Measurements from ENCODE around the gene KCTD13. TPM values are rescaled to one million over a fixed set of nuclear protein-coding genes. Genes with fewer than 3 reads are reported as not detected.

Gene KCTD13
- total RNA-seq, 1 experiment from 2014 or later, result 14.9 TPM

GRCh38 chr16:29858974-29859373 is 67.1 kb downstream of the KCTD13 start:
- Histone ChIP-seq H3K4me3 (ENCODE audit: low read depth, low read length) (no peak overlapping the region), H3K4me1 (peaks cover 6% of the 10 kb centered on the region; the same call in 1 of the 2 replicates), H3K9me3 (no peaks in the 10 kb centered on the region), H3K36me3 (ENCODE audit: control insufficient read depth, insufficient read depth, low read length) (peaks cover 1% of the 10 kb centered on the region; the same call in 1 of the 2 replicates), H3K27me3 (replicated peaks; ENCODE audit: control insufficient read depth, insufficient read depth, low read length) (no peaks in the 10 kb centered on the region)
- no peak for TF ChIP-seq CTCF (IDR thresholded peaks at IDR 0.05; ENCODE audit: insufficient read depth in 1 of 2, low read depth in 1 of 2, low read length in 1 of 2, severe bottlenecking in 1 of 2, unreplicated experiment in 1 of 2)
- no peak overlapping the region for H3K4me3 Mint-ChIP-seq (ENCODE audit: unreplicated experiment)
- CTCF ChIA-PET, result no interaction called here
- POLR2A ChIA-PET, result no interaction called here
- BruUV-seq (replicated peaks), result no TSS peak
- DNase-seq, result no peak
- H3K27ac Mint-ChIP-seq (ENCODE audit: unreplicated experiment), result no peak overlapping the region
- H3K4me1 Mint-ChIP-seq (ENCODE audit: low read depth, unreplicated experiment), result peaks cover 6% of the 10 kb centered on the region
- H3K27me3 Mint-ChIP-seq (ENCODE audit: insufficient read depth, unreplicated experiment), result no peaks in the 10 kb centered on the region
- intact Hi-C loops (cut with micrococcal nuclease; ENCODE audit: unreplicated experiment), result no loop called here
- peaks cover 20% of the 10 kb centered on the region for H3K36me3 Mint-ChIP-seq (ENCODE audit: insufficient read depth, unreplicated experiment)
- no peaks in the 10 kb centered on the region for H3K9me3 Mint-ChIP-seq (ENCODE audit: unreplicated experiment)

GRCh38 chr16:29858149-29858849 is 67.7 kb downstream of the KCTD13 start:
- Mint-ChIP-seq H3K36me3 (ENCODE audit: insufficient read depth, unreplicated experiment) (peaks cover 16% of the 10 kb centered on the region), H3K4me3 (ENCODE audit: unreplicated experiment) (no peak overlapping the region), H3K4me1 (ENCODE audit: low read depth, unreplicated experiment) (peaks cover 6% of the 10 kb centered on the region), H3K9me3 (ENCODE audit: unreplicated experiment) (no peaks in the 10 kb centered on the region), H3K27ac (ENCODE audit: unreplicated experiment) (no peak overlapping the region), H3K27me3 (ENCODE audit: insufficient read depth, unreplicated experiment) (no peaks in the 10 kb centered on the region)
- TF ChIP-seq CTCF (IDR thresholded peaks at IDR 0.05; ENCODE audit: insufficient read depth in 1 of 2, low read depth in 1 of 2, low read length in 1 of 2, severe bottlenecking in 1 of 2, unreplicated experiment in 1 of 2), result no peak
- DNase-seq, result no peak
- peaks cover 6% of the 10 kb centered on the region; the same call in 1 of the 2 replicates for H3K4me1 ChIP-seq
- H3K27me3 ChIP-seq (replicated peaks; ENCODE audit: control insufficient read depth, insufficient read depth, low read length), result no peaks in the 10 kb centered on the region
- intact Hi-C loops (cut with micrococcal nuclease; ENCODE audit: unreplicated experiment), result no loop called here
- no TSS peak for BruUV-seq (replicated peaks)
- ChIA-PET POLR2A (no interaction called here), CTCF (no interaction called here)
- H3K4me3 ChIP-seq (ENCODE audit: low read depth, low read length), result no peak overlapping the region
- peaks cover 1% of the 10 kb centered on the region; the same call in 1 of the 2 replicates for H3K36me3 ChIP-seq (ENCODE audit: control insufficient read depth, insufficient read depth, low read length)
- H3K9me3 ChIP-seq, result no peaks in the 10 kb centered on the region

DNA sequence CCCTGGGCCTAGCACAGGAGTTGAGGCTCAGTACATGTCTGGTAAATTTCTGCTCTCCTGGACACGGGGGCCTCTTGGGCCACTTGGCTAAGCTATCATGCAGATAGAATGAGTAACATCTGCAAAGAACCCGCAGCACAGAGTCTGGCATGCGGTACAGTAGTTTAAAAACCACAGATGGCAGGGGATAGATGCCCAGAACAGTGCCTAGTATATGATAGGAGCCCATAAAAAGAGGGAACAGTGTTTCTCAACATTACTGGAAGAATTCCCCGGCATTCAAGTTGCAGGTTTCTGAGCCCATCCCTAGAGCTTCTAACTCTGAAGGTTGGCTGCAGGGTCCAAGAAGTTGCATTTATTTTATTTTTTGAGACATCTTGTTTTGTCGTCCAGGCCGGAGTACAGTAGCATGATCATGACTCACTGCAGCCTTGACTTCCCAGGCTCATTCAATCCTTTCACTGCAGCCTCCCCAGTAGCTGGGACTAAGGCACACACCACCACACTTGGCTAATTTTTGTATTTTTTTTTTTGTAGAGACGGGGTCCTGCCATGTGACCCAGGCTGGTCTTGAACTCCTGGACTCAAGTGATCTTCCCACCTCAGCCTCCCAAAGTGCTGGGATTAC is 68.8 kb downstream of the KCTD13 start:
- H3K4me1 ChIP-seq, result peaks cover 6% of the 10 kb centered on the region; the same call in 1 of the 2 replicates
- Mint-ChIP-seq H3K27ac (ENCODE audit: unreplicated experiment) (no peak overlapping the region), H3K36me3 (ENCODE audit: insufficient read depth, unreplicated experiment) (peaks cover 6% of the 10 kb centered on the region), H3K4me1 (ENCODE audit: low read depth, unreplicated experiment) (peaks cover 6% of the 10 kb centered on the region), H3K27me3 (ENCODE audit: insufficient read depth, unreplicated experiment) (no peaks in the 10 kb centered on the region), H3K9me3 (ENCODE audit: unreplicated experiment) (no peaks in the 10 kb centered on the region), H3K4me3 (ENCODE audit: unreplicated experiment) (no peak overlapping the region)
- no peak overlapping the region for H3K4me3 ChIP-seq (ENCODE audit: low read depth, low read length)
- DNase-seq, result no peak
- intact Hi-C loops (cut with micrococcal nuclease; ENCODE audit: unreplicated experiment), result no loop called here
- ChIA-PET CTCF (no interaction called here), POLR2A (no interaction called here)
- H3K27me3 ChIP-seq (replicated peaks; ENCODE audit: control insufficient read depth, insufficient read depth, low read length), result no peaks in the 10 kb centered on the region
- BruUV-seq (replicated peaks), result no TSS peak
- no peak for TF ChIP-seq CTCF (IDR thresholded peaks at IDR 0.05; ENCODE audit: insufficient read depth in 1 of 2, low read depth in 1 of 2, low read length in 1 of 2, severe bottlenecking in 1 of 2, unreplicated experiment in 1 of 2)
- H3K9me3 ChIP-seq, result no peaks in the 10 kb centered on the region
- peaks cover 1% of the 10 kb centered on the region; the same call in 1 of the 2 replicates for H3K36me3 ChIP-seq (ENCODE audit: control insufficient read depth, insufficient read depth, low read length)

Other genes starting within 250 kb of the KCTD13 start
- gene QPRT, start 247.0 kb downstream of the KCTD13 start, total RNA-seq (2022), result 176 and 178 TPM in 2 replicates
- gene C16orf54, start 180.2 kb downstream of the KCTD13 start, total RNA-seq (2022), result not detected in 2 replicates
- gene ZG16, start 148.0 kb downstream of the KCTD13 start, total RNA-seq (2022), result 1.4 and 1.9 TPM in 2 replicates
- gene KIF22, start 135.5 kb downstream of the KCTD13 start, total RNA-seq (2022), result 134 and 152 TPM in 2 replicates
- 299 and 317 TPM in 2 replicates for gene MAZ, start 119.7 kb downstream of the KCTD13 start, total RNA-seq (2022)
- 3.6 and 3.9 TPM in 2 replicates for gene PRRT2, start 114.0 kb downstream of the KCTD13 start, total RNA-seq (2022)
- 31.4 and 33.0 TPM in 2 replicates for gene PAGR1, start 110.1 kb downstream of the KCTD13 start, total RNA-seq (2022)
- 62.9 and 72.5 TPM in 2 replicates for gene MVP, start 105.8 kb downstream of the KCTD13 start, total RNA-seq (2022)
- gene CDIPT, start 63.0 kb downstream of the KCTD13 start, total RNA-seq (2022), result 56.6 and 57.1 TPM in 2 replicates
- gene SEZ6L2, start 26.7 kb downstream of the KCTD13 start, total RNA-seq (2022), result 24.1 and 26.3 TPM in 2 replicates
- gene ASPHD1, start 25.7 kb downstream of the KCTD13 start, total RNA-seq (2022), result 13.2 and 14.7 TPM in 2 replicates
- gene TMEM219, start 35.9 kb upstream of the KCTD13 start, total RNA-seq (2022), result 54.5 and 57.7 TPM in 2 replicates
- gene TAOK2, start 47.6 kb upstream of the KCTD13 start, total RNA-seq (2022), result 45.8 and 47.1 TPM in 2 replicates
- gene HIRIP3, start 69.4 kb upstream of the KCTD13 start, total RNA-seq (2022), result 22.7 and 23.3 TPM in 2 replicates
- gene INO80E, start 70.0 kb upstream of the KCTD13 start, total RNA-seq (2022), result 58.6 and 58.8 TPM in 2 replicates
- 3.5 and 4.5 TPM in 2 replicates for gene DOC2A, start 84.8 kb upstream of the KCTD13 start, total RNA-seq (2022)
- not detected in 2 replicates for gene C16orf92, start 97.0 kb upstream of the KCTD13 start, total RNA-seq (2022)
- 0.48 and 0.60 TPM in 2 replicates for gene TLCD3B, start 105.0 kb upstream of the KCTD13 start, total RNA-seq (2022)
- 675 and 802 TPM in 2 replicates for gene ALDOA, start 139.5 kb upstream of the KCTD13 start, total RNA-seq (2022)
- gene PPP4C, start 149.8 kb upstream of the KCTD13 start, total RNA-seq (2022), result 130 and 134 TPM in 2 replicates
- gene TBX6, start 165.7 kb upstream of the KCTD13 start, total RNA-seq (2022), result 1.1 and 1.6 TPM in 2 replicates
- gene YPEL3, start 170.0 kb upstream of the KCTD13 start, total RNA-seq (2022), result 24.4 and 26.3 TPM in 2 replicates
- 5.8 and 8.4 TPM in 2 replicates for gene GDPD3, start 187.3 kb upstream of the KCTD13 start, total RNA-seq (2022)
- 64.0 and 71.9 TPM in 2 replicates for gene MAPK3, start 197.0 kb upstream of the KCTD13 start, total RNA-seq (2022)